Thoracic aorta (tissue), 2 donors: ENCODE data around the gene HES2. TPM values are rescaled to one million over a fixed set of nuclear protein-coding genes. Genes with fewer than 3 reads are reported as not detected.
"Not testable (repeated sequence)": the region's sequence is repeated elsewhere in the genome, so short reads cannot be mapped to it uniquely, and the experiment has no call there.

ENCODE experiments used
- ATAC-seq: fragments of 150-250 bp; one replicate; pipeline ENCODE4 v1.8.0; 2017; ENCODE audit warnings: low read depth; ENCODE audit not compliant: insufficient number of reproducible peaks, low FRiP score
- DNase-seq: peaks from one replicate; pipeline ENCODE4 v3.0.0-alpha.2; 2020; ENCODE audit warnings: low spot score
- H3K27ac ChIP-seq, 2 donors: fragments of 200-600 bp; sonication (generic); 1 replicate in 1 of 2; 2 replicates in 1 of 2; pipeline ENCODE4 v1.5.1; 2016; ENCODE audit warnings: mild to moderate bottlenecking in 2 of 2, moderate library complexity in 2 of 2
- H3K27me3 ChIP-seq: fragments of 200-600 bp; sonication (generic); replicated peaks from 2 replicates; pipeline ENCODE4 v1.6.0; 2016; ENCODE audit warnings: mild to moderate bottlenecking; ENCODE audit not compliant: insufficient read depth
- H3K36me3 ChIP-seq: fragments of 200-600 bp; sonication (generic); one replicate; pipeline ENCODE4 v1.5.1; 2016
- H3K4me1 ChIP-seq, 2 donors: fragments of 200-600 bp; sonication (generic); 1 replicate in 1 of 2; 2 replicates in 1 of 2; pipeline versions ENCODE4 v1.5.1 to v1.6.0; 2016; ENCODE audit warnings: low read depth in 2 of 2, mild to moderate bottlenecking in 1 of 2; ENCODE audit not compliant: control insufficient read depth in 1 of 2
- H3K4me3 ChIP-seq: fragments of 200-600 bp; sonication (generic); 2 replicates; pipeline ENCODE4 v1.5.1; 2016; ENCODE audit warnings: mild to moderate bottlenecking
- H3K9me3 ChIP-seq: fragments of 200-600 bp; sonication (generic); 2 replicates; pipeline ENCODE4 v1.5.1; 2016
- CTCF ChIP-seq: fragments of 200-600 bp; sonication (generic); IDR thresholded peaks from one replicate; pipeline ENCODE4 v1.5.1; 2019; ENCODE audit warnings: antibody characterized with exemption
- total RNA-seq, 2 donors: library from RNA; depleted of rRNA; stranded (reverse); fragments of >200 nt; gene quantifications; one replicate each; pipeline versions ENCODE4 v1.1.0 to v1.2.3, GENCODE V29; 2016

Gene HES2
- total RNA-seq, 2 donors from 2014 or later, result not detected

- DNase-seq, result no peak
- Histone ChIP-seq H3K27me3 (no peaks in the 10 kb centered on the region), H3K9me3 (no peaks in the 10 kb centered on the region), H3K4me3 (no peak overlapping the region), H3K4me1 (peaks cover 9 to 19% of the 10 kb centered on the region in 2 donors), H3K27ac (no peak overlapping the region), H3K36me3 (no peaks in the 10 kb centered on the region)
- TF ChIP-seq CTCF, result no peak
- no peak for ATAC-seq
Observed at GRCh38 chr1:6384135-6384534, 35.6 kb downstream of the HES2 start.

GRCh38 chr1:6380037-6380436 lies 39.7 kb downstream of the HES2 start:
- Histone ChIP-seq H3K27me3 (no peaks in the 10 kb centered on the region), H3K36me3 (no peaks in the 10 kb centered on the region), H3K9me3 (no peaks in the 10 kb centered on the region), H3K4me1 (peaks cover 5 to 8% of the 10 kb centered on the region in 2 donors), H3K4me3 (no peak overlapping the region), H3K27ac (no peak overlapping the region)
- ATAC-seq, result no peak
- no peak for TF ChIP-seq CTCF
- no peak for DNase-seq

- H3K9me3 ChIP-seq, result no peaks in the 10 kb centered on the region
- ATAC-seq, result no peak
- no peak overlapping the region for H3K27ac ChIP-seq
- H3K4me3 ChIP-seq, result no peak overlapping the region
- H3K27me3 ChIP-seq, result no peaks in the 10 kb centered on the region
- no peak for DNase-seq
- no peak for TF ChIP-seq CTCF
- no peaks in the 10 kb centered on the region for H3K4me1 ChIP-seq
- no peaks in the 10 kb centered on the region for H3K36me3 ChIP-seq
Observed at GRCh38 chr1:6378096-6378746, 41.5 kb downstream of the HES2 start.

GRCh38 chr1:6373961-6374720 lies 45.6 kb downstream of the HES2 start:
- ATAC-seq (no peak), DNase-seq (no peak)
- no peak for TF ChIP-seq CTCF
- no peaks in the 10 kb centered on the region for H3K36me3 ChIP-seq
- H3K4me1 ChIP-seq, result peaks cover 4% of the 10 kb centered on the region in 2 donors
- H3K4me3 ChIP-seq, result no peak overlapping the region
- H3K27ac ChIP-seq, result no peak overlapping the region
- no peaks in the 10 kb centered on the region for H3K27me3 ChIP-seq
- no peaks in the 10 kb centered on the region for H3K9me3 ChIP-seq

- H3K27ac ChIP-seq, DNase-seq, H3K9me3 ChIP-seq, H3K4me3 ChIP-seq, H3K27me3 ChIP-seq, H3K36me3 ChIP-seq, ATAC-seq: not testable (repeated sequence)
- peaks cover 19 to 23% of the 10 kb centered on the region in 2 donors for H3K4me1 ChIP-seq
Observed at GRCh38 chr1:6372236-6372635, 47.5 kb downstream of the HES2 start.
